Tibial nerve (tissue), 3 donors: ENCODE data around the gene YTHDF1.

Experiments used
- EP300 ChIP-seq, 2 donors: sonication (generic); formaldehyde crosslinking; IDR thresholded peaks; one replicate each; pipeline ENCODE4 v1.6.1; 2017; ENCODE audit warnings: antibody characterized with exemption in 2 of 2, mild to moderate bottlenecking in 1 of 2
- POLR2A ChIP-seq, 2 donors: fragments of 450-650 bp; IDR thresholded peaks; one replicate each; pipeline ENCODE4 v1.6.1; 2017; ENCODE audit warnings: antibody characterized with exemption in 2 of 2, mild to moderate bottlenecking in 2 of 2, moderate library complexity in 2 of 2

DNA sequence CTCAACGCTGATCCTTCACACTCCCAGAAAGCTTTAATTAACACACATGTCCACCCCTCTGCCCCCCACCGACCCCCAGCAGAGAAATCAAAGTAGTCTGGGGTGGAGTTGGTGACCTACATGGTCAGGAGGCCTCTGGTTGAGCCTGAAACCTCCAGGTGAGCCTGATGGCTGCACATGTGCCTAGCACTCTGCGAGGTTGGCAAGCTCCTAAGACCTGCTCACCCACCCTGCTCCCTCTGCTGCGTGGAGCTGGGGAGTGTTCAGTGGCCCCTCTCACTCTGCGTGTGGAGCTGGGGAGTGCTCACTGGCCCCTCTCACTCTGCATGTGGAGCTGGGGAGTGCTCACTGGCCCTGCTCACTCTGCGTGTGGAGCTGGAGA, 7.9 kb upstream of the YTHDF1 start:
- no peak for TF ChIP-seq EP300 (IDR thresholded peaks at IDR 0.05)
- TF ChIP-seq POLR2A (IDR thresholded peaks at IDR 0.05), result no peak
